ENCODE results near the gene ANKFN1.
"Not testable (repeated sequence)": the region's sequence is repeated elsewhere in the genome, so short reads cannot be mapped to it uniquely, and the experiment has no call there.

The ANKFN1 gene

GRCh38 chr17:56392321-56392720, 239.0 kb downstream of the ANKFN1 start:
- no peak for FAIRE-seq
- DNase-seq (ENCODE audit: insufficient read length, low spot score), result no peak
- TF ChIP-seq CTCF (IDR thresholded peaks at IDR 0.05; ENCODE audit: insufficient read depth, missing control alignments), result no peak

- no peak for TF ChIP-seq CTCF (IDR thresholded peaks at IDR 0.05; ENCODE audit: insufficient read depth, missing control alignments)
- DNase-seq (ENCODE audit: insufficient read length, low spot score) (no peak), FAIRE-seq (no peak)
Observed at GRCh38 chr17:56393156-56393555, 239.9 kb downstream of the ANKFN1 start.

GRCh38 chr17:56395787-56396186, 242.5 kb downstream of the ANKFN1 start:
- no peak for DNase-seq (ENCODE audit: insufficient read length, low spot score)
- FAIRE-seq, result no peak
- no peak for TF ChIP-seq CTCF (IDR thresholded peaks at IDR 0.05; ENCODE audit: insufficient read depth, missing control alignments)

GRCh38 chr17:56407086-56407485, 253.8 kb downstream of the ANKFN1 start:
- no peak for DNase-seq (ENCODE audit: insufficient read length, low spot score)
- FAIRE-seq, result no peak
- TF ChIP-seq CTCF (IDR thresholded peaks at IDR 0.05; ENCODE audit: insufficient read depth, missing control alignments), result no peak

GRCh38 chr17:56412356-56412755, 259.1 kb downstream of the ANKFN1 start:
- DNase-seq (ENCODE audit: insufficient read length, low spot score); FAIRE-seq: not testable (repeated sequence)

GRCh38 chr17:56416682-56417351, 263.5 kb downstream of the ANKFN1 start:
- no peak for FAIRE-seq
- no peak for DNase-seq (ENCODE audit: insufficient read length, low spot score)
- TF ChIP-seq CTCF (IDR thresholded peaks at IDR 0.05; ENCODE audit: insufficient read depth, missing control alignments), result no peak

GRCh38 chr17:56424005-56424404, 270.7 kb downstream of the ANKFN1 start:
- no peak for DNase-seq (ENCODE audit: insufficient read length, low spot score)
- no peak for TF ChIP-seq CTCF (IDR thresholded peaks at IDR 0.05; ENCODE audit: insufficient read depth, missing control alignments)
- no peak for FAIRE-seq

All from D721Med (cell line).